Measurements from ENCODE around the gene LAMB3.
A peak's percentile ranks its signal among the peaks of the same experiment; 100 is the strongest.

Gene LAMB3

DNA sequence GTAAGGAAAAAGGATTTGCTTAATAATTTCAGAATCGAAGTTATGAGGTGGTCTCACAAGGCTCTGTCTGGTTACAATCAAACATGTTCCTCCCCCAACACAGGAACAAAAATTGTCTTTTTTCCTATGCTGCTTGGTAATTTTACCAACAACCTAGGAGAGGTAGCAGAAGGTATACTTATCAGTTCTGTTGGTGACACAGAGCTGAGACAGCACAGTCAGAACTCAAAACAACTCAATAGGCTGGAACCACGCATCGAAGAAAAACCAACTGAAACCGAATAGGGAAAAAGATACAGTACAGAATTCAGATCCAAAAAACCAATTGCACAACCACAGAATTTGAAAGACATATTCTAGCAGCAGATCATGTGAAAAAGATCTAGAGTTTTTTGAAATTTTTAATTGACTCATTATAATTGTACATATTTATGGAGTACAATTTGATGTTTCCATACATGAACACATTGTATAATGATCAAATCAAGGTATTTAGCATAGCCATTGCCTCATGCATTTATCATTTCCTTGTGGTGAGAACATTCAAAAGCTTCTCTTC lies 26.8 kb upstream of the LAMB3 start:
- Histone ChIP-seq H3K27ac (ENCODE audit: low read depth, low read length) (no peak overlapping the region), H3K9me3 (ENCODE audit: control insufficient read depth, insufficient read depth, low read length) (no peaks in the 10 kb centered on the region), H3K27me3 (ENCODE audit: control insufficient read depth, insufficient read depth, low read length) (peaks cover 76% of the 10 kb centered on the region), H3K4me1 (ENCODE audit: control insufficient read depth, insufficient read depth, low read length) (peaks cover 8% of the 10 kb centered on the region), H3K36me3 (ENCODE audit: control insufficient read depth, insufficient read depth, low read length) (no peaks in the 10 kb centered on the region), H3K9ac (ENCODE audit: low read depth, low read length) (no peak overlapping the region), H3K4me3 (ENCODE audit: low read depth, low read length) (no peak overlapping the region)

DNA sequence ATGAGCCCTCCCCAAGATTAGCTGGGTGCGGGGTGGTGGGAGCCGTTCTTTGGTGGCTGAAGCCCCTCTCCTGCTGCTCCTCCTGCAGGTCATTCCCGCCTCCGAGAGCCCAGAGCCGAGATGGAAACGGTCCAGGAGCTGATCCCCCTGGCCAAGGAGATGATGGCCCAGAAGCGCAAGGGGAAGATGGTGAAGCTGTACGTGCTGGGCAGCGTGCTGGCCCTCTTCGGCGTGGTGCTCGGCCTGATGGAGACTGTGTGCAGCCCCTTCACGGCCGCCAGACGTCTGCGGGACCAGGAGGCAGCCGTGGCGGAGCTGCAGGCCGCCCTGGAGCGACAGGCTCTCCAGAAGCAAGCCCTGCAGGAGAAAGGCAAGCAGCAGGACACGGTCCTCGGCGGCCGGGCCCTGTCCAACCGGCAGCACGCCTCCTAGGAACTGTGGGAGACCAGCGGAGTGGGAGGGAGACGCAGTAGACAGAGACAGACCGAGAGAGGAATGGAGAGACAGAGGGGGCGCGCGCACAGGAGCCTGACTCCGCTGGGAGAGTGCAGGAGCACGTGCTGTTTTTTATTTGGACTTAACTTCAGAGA lies 23.4 kb upstream of the LAMB3 start:
- Histone ChIP-seq H3K36me3 (ENCODE audit: control insufficient read depth, insufficient read depth, low read length) (no peaks in the 10 kb centered on the region), H3K27me3 (ENCODE audit: control insufficient read depth, insufficient read depth, low read length) (peaks cover 84% of the 10 kb centered on the region), H3K4me1 (ENCODE audit: control insufficient read depth, insufficient read depth, low read length) (peaks cover 12% of the 10 kb centered on the region), H3K4me3 (ENCODE audit: low read depth, low read length) (peak overlapping the region; percentile 76), H3K9me3 (ENCODE audit: control insufficient read depth, insufficient read depth, low read length) (no peaks in the 10 kb centered on the region), H3K27ac (ENCODE audit: low read depth, low read length) (no peak overlapping the region), H3K9ac (ENCODE audit: low read depth, low read length) (no peak overlapping the region)

DNA sequence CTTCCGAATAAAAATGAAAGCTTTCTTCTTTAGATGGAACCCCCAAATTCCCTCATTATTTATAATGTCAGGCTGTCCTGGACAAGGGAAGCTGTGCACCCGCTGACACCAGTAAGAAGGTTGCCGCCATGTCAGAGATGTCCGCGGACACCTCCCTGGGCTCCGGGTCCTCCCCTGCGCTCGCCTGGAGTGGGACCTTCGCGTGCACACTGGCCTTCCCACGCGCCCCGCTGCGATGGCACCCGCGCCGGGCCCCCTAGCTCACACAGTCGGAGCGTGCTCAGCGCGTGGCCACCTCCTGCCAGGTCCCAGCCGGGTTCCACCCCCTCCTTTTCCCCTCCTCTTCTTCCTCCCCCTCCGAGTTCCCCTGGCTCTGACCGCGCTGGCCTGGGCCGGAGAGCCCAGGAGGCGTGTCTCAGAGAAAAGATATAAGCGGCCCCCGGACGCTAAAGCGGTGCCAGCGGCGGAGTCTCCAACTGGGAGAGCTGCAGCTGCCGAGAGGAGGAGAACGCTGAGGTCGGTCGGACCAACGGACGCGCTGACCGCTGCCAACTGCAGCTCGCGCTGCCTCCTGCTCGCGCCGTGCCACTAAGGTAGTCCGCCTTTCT lies 22.8 kb upstream of the LAMB3 start, which contains the start of gene G0S2:
Gene G0S2, plus strand, starts transcription at position 456 of the 608 bp plus-strand sequence. CDS start 273 bp downstream, outside the sequence.
- Histone ChIP-seq H3K9ac (ENCODE audit: low read depth, low read length) (no peak within 1 kb of the TSS; the same call in 1 of the 2 replicates), H3K4me3 (ENCODE audit: low read depth, low read length) (peak within 1 kb of the TSS; percentile 76), H3K4me1 (ENCODE audit: control insufficient read depth, insufficient read depth, low read length) (peaks cover 12% of the 10 kb centered on the region)

DNA sequence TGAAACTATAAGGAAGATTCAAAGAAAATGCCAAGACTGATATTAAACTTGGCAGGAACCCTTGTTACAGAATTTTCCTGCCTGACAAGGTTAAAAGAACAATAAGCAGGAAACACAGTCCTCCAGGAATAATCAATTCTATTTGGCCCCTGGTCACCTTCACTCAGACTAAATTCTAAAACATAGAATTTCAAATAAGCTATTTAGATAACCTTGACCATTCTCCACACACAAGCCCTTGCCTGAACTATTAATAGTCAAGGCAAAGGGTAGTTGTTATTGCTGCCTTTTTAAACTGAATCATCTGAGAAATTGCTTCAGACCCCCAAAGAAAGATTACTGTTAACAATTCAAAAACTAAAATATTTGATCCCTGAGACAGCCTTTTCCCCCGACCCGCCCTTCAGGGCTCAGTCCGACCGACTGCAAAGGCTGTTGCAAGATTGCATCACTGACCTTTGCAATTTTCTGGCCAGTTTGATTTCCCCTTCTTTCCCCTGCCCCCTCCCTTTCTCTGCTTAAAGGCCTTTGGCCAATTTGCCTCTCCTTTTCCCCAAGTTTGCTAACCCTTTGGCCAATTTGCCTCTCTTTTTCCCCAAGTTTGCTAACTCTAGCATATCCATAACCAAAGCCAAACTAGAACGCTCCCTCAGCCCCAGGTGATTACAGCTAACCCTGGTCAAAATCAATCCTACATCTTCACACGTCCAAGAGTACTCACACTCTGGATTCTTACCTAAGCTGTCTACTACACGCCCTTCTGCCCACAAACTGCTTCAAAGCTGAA lies 21.6 kb upstream of the LAMB3 start:
- Histone ChIP-seq H3K27ac (ENCODE audit: low read depth, low read length) (no peak overlapping the region), H3K36me3 (ENCODE audit: control insufficient read depth, insufficient read depth, low read length) (no peaks in the 10 kb centered on the region), H3K9me3 (ENCODE audit: control insufficient read depth, insufficient read depth, low read length) (no peaks in the 10 kb centered on the region), H3K27me3 (ENCODE audit: control insufficient read depth, insufficient read depth, low read length) (peaks cover 68% of the 10 kb centered on the region), H3K4me3 (ENCODE audit: low read depth, low read length) (no peak overlapping the region), H3K4me1 (ENCODE audit: control insufficient read depth, insufficient read depth, low read length) (peaks cover 12% of the 10 kb centered on the region), H3K9ac (ENCODE audit: low read depth, low read length) (no peak overlapping the region; the same call in 1 of the 2 replicates)

More for the DNA sequence above, 22.8 kb upstream of the LAMB3 start, which contains the start of gene G0S2:
- H3K36me3 ChIP-seq (ENCODE audit: control insufficient read depth, insufficient read depth, low read length), result no peaks in the 10 kb centered on the region
- H3K27ac ChIP-seq (ENCODE audit: low read depth, low read length), result no peak within 1 kb of the TSS
- H3K9me3 ChIP-seq (ENCODE audit: control insufficient read depth, insufficient read depth, low read length), result no peaks in the 10 kb centered on the region
- H3K27me3 ChIP-seq (ENCODE audit: control insufficient read depth, insufficient read depth, low read length), result peaks cover 80% of the 10 kb centered on the region

DNA sequence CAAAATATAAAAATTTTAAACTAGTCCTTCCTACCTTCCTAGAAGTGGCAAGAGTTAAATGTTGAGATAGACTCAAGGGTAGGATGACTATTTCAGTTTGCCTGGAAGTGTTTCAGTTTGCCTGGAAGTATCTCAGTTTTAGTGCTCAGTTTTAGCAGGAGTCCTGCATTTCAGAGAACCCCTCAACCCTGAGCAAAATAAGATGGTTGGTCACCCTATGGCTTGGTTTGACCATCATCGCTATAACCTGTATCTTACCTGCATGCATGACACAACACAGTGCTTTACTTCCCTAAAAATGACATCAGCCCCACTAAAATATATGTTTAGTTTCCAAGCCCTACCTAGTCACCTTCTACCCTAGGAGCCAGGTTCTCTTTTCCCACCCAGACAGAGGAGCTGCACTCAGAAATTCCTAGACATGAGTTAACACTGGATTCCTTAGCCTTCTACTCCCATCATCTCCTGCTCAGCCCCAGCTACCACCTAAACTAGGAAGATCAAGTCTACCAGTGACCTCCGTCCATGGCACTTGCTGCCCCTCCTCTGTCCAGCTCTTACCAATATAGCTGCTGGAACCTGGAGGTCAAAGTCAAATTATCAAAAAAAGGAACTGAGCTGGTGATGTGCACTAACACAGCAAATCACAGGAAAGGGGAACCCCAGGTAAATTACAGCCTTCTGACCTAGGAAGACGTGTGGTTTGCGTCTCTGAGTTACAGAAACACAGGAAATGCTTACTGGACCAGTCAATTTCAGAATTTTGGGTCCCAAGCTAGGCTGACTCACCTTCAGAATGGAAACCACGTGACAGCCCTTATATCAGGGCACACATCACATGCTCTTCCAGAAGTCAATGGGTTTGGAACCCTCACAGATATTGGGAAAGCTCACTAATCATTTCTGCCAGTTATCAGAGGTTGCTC lies 20.7 kb upstream of the LAMB3 start:
- H3K9me3 ChIP-seq (ENCODE audit: control insufficient read depth, insufficient read depth, low read length), result no peaks in the 10 kb centered on the region
- no peaks in the 10 kb centered on the region for H3K36me3 ChIP-seq (ENCODE audit: control insufficient read depth, insufficient read depth, low read length)
- peaks cover 60% of the 10 kb centered on the region for H3K27me3 ChIP-seq (ENCODE audit: control insufficient read depth, insufficient read depth, low read length)
- no peak overlapping the region for H3K27ac ChIP-seq (ENCODE audit: low read depth, low read length)
- peaks cover 12% of the 10 kb centered on the region for H3K4me1 ChIP-seq (ENCODE audit: control insufficient read depth, insufficient read depth, low read length)
- H3K4me3 ChIP-seq (ENCODE audit: low read depth, low read length), result no peak overlapping the region
- H3K9ac ChIP-seq (ENCODE audit: low read depth, low read length), result no peak overlapping the region

DNA sequence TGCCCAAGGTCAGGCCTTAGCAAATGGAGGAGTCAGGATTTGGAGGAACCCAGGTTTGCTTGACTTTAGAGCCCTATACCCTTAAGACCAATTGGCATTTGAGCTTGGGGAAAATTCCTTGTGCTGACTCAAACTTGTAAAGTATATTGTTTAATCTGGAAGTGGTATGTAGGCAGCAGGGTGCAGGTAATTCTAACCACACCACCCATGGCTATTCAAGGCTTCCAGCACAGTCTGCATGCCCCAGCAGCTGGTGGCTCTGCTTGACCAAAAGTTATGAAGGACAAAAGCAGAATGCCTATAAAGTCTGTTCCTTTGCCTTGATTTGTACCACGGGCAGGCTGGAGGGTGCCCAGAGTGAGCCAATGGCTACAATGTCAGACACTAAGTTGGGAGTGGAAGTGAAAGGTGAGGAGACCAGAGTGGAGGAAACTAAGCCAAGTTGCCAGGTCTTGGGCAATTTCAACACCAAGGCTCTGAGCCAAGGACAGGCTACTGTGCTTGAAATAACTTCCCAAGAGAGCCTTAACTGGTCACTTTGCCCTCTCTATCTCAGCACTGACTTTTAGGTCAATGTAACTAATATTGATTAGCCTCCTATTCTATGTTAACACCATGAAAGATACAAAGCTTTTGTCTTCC lies 18.3 kb upstream of the LAMB3 start:
- Histone ChIP-seq H3K4me3 (ENCODE audit: low read depth, low read length) (no peak overlapping the region), H3K36me3 (ENCODE audit: control insufficient read depth, insufficient read depth, low read length) (no peaks in the 10 kb centered on the region), H3K4me1 (ENCODE audit: control insufficient read depth, insufficient read depth, low read length) (peaks cover 12% of the 10 kb centered on the region), H3K27ac (ENCODE audit: low read depth, low read length) (no peak overlapping the region), H3K9ac (ENCODE audit: low read depth, low read length) (no peak overlapping the region), H3K9me3 (ENCODE audit: control insufficient read depth, insufficient read depth, low read length) (no peaks in the 10 kb centered on the region), H3K27me3 (ENCODE audit: control insufficient read depth, insufficient read depth, low read length) (peaks cover 36% of the 10 kb centered on the region)

DNA sequence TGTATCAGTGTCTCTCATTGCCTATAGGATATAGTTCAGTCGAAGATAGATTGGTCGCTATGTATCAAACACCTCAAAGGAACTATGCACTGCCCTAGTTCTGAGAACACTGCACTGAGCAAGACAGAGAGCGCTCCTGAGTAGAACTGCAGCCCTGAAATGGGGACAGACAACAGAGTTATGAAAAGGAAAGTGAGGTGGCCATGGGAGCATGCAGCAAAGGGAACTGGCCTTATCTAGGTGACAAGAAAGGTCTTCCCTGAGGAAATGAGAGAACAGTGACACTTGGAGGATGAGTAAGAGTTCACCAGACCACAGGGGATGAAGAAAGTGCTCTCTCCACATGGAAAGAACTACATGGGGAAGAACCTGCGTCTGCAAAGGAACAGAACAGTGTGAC lies 15.5 kb upstream of the LAMB3 start:
- H3K4me1 ChIP-seq (ENCODE audit: control insufficient read depth, insufficient read depth, low read length), result no peaks in the 10 kb centered on the region
- H3K9me3 ChIP-seq (ENCODE audit: control insufficient read depth, insufficient read depth, low read length), result no peaks in the 10 kb centered on the region
- H3K27ac ChIP-seq (ENCODE audit: low read depth, low read length), result no peak overlapping the region
- no peaks in the 10 kb centered on the region for H3K36me3 ChIP-seq (ENCODE audit: control insufficient read depth, insufficient read depth, low read length)
- H3K27me3 ChIP-seq (ENCODE audit: control insufficient read depth, insufficient read depth, low read length), result peaks cover 8% of the 10 kb centered on the region
- H3K4me3 ChIP-seq (ENCODE audit: low read depth, low read length), result no peak overlapping the region
- no peak overlapping the region for H3K9ac ChIP-seq (ENCODE audit: low read depth, low read length)

DNA sequence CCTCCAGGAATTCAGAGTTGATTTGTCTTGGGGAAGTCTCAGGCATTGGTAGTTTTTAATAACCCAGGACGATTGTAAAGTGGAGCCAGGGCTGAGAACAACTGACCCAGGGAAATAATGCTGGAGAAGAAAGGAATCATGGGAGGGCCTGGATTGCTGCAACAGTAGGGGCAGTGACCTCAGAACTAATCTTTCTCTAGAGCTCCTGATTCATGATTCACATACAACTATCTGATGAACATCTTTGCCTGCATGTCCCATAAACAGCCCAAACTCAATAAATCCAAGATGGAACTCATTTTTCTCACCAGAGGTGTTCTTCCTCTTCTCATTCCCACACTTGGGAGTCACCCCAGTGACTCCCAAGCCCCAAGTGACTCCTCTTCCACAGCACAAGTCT lies 14.9 kb upstream of the LAMB3 start:
- no peaks in the 10 kb centered on the region for H3K4me1 ChIP-seq (ENCODE audit: control insufficient read depth, insufficient read depth, low read length)
- no peak overlapping the region for H3K27ac ChIP-seq (ENCODE audit: low read depth, low read length)
- no peaks in the 10 kb centered on the region for H3K9me3 ChIP-seq (ENCODE audit: control insufficient read depth, insufficient read depth, low read length)
- no peak overlapping the region for H3K4me3 ChIP-seq (ENCODE audit: low read depth, low read length)
- H3K27me3 ChIP-seq (ENCODE audit: control insufficient read depth, insufficient read depth, low read length), result peaks cover 5% of the 10 kb centered on the region; the same call in 1 of the 2 replicates
- H3K9ac ChIP-seq (ENCODE audit: low read depth, low read length), result no peak overlapping the region
- H3K36me3 ChIP-seq (ENCODE audit: control insufficient read depth, insufficient read depth, low read length), result no peaks in the 10 kb centered on the region

DNA sequence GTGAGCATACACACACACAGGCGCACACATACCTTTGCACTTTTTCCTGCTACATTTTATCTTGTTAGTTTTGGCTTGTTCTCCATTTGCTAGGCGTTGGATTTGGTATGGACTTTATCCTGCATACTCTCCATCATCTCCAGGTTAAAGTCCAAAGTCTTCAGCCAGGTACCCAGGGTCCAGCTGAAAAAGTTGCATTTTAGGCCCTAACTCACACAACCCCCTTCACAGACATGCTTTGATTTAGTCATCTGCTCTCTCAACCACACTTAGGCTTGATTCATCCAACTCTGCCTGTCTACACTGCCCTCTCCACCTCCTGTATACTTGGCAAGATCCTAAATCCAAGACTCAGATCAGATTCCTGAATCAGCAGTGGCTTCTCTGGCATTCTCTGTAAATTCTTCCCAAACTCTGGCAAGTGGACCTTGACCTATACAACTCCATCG lies 10.7 kb upstream of the LAMB3 start:
- H3K9ac ChIP-seq (ENCODE audit: low read depth, low read length), result no peak overlapping the region
- H3K4me1 ChIP-seq (ENCODE audit: control insufficient read depth, insufficient read depth, low read length), result no peaks in the 10 kb centered on the region

DNA sequence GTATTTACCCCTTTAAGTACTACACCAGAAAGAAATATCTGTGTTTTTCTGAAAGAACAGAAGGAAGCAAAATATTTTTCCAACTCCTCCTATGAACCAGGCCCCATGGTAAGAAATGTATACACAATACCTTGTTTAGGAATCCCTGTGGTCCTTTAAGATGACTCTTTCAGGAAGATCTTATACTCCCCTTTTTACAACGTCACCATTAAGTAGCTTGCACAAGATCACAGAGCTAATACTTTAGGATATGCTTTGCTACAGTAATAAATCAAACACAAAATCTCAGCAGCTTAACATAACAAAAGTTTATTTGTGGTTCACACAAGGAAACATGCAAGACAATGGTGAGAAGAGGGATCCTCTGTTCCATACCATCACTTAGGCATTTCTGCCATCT lies 8.8 kb upstream of the LAMB3 start:
- Histone ChIP-seq H3K4me1 (ENCODE audit: control insufficient read depth, insufficient read depth, low read length) (no peaks in the 10 kb centered on the region), H3K27me3 (ENCODE audit: control insufficient read depth, insufficient read depth, low read length) (no peaks in the 10 kb centered on the region), H3K9me3 (ENCODE audit: control insufficient read depth, insufficient read depth, low read length) (no peaks in the 10 kb centered on the region), H3K27ac (ENCODE audit: low read depth, low read length) (no peak overlapping the region), H3K4me3 (ENCODE audit: low read depth, low read length) (no peak overlapping the region), H3K9ac (ENCODE audit: low read depth, low read length) (no peak overlapping the region), H3K36me3 (ENCODE audit: control insufficient read depth, insufficient read depth, low read length) (no peaks in the 10 kb centered on the region)

More for the DNA sequence above, 10.7 kb upstream of the LAMB3 start:
- no peaks in the 10 kb centered on the region for H3K9me3 ChIP-seq (ENCODE audit: control insufficient read depth, insufficient read depth, low read length)
- no peaks in the 10 kb centered on the region for H3K36me3 ChIP-seq (ENCODE audit: control insufficient read depth, insufficient read depth, low read length)
- H3K27me3 ChIP-seq (ENCODE audit: control insufficient read depth, insufficient read depth, low read length), result no peaks in the 10 kb centered on the region
- H3K27ac ChIP-seq (ENCODE audit: low read depth, low read length), result no peak overlapping the region
- H3K4me3 ChIP-seq (ENCODE audit: low read depth, low read length), result no peak overlapping the region

Measured in HUES48 (cell line).